HAP-1 (cell line): Measurements from ENCODE around the gene CCDC192.

Source experiments
- DNase-seq, 2 experiments: peaks; one replicate each; pipeline ENCODE4 v3.0.0-alpha.2; 2016 to 2020; ENCODE audit warnings: low spot score in 2 of 2
- H3K27me3 ChIP-seq: fragments of 250-450 bp; sonication (Bioruptor Pico); 2 replicates; pipeline ENCODE4 v1.5.1; 2020; ENCODE audit warnings: low read depth, mild to moderate bottlenecking, moderate library complexity
- H3K36me3 ChIP-seq: fragments of 250-450 bp; sonication (Bioruptor Pico); replicated peaks from 2 replicates; pipeline ENCODE4 v1.5.1; 2020; ENCODE audit warnings: mild to moderate bottlenecking
- H3K4me1 ChIP-seq: fragments of 250-450 bp; sonication (Bioruptor Pico); 2 replicates; pipeline ENCODE4 v1.5.1; 2020; ENCODE audit warnings: mild to moderate bottlenecking
- H3K4me3 ChIP-seq: fragments of 250-450 bp; sonication (Bioruptor Pico); 2 replicates; pipeline ENCODE4 v1.5.1; 2020; ENCODE audit warnings: mild to moderate bottlenecking, moderate library complexity
- H3K9me3 ChIP-seq: fragments of 250-450 bp; sonication (Bioruptor Pico); 2 replicates; pipeline ENCODE4 v1.5.1; 2020; ENCODE audit warnings: mild to moderate bottlenecking, moderate library complexity
- in situ Hi-C: fragments of 300-500 bp; cut with MboI; formaldehyde crosslinking; loops from 3 replicates; pipeline ENCODE4 v1.14.3; 2020; ENCODE audit warnings: low sequenced_read_pairs, inconsistent platforms, mixed read lengths

Gene CCDC192

DNA sequence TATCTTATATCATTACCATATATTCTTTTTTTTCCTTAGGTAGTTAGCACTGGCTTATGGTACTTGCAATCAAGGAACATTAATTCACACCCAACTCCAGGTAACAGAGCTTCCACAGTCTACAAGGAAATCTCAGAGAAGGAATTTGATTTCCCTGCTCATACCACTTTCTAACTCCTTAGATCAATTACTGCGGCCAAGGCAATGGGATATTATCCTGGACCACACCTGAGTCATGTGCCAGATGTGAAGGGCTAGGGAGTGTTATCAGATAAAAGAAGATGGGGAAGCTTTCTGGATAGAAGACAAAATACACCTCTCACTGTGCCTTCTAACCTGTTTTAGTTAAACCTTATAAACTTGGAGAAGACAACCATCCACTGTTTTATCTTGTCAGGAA lies 181.2 kb downstream of the CCDC192 start:
- Histone ChIP-seq H3K36me3 (no peaks in the 10 kb centered on the region), H3K9me3 (no peaks in the 10 kb centered on the region), H3K4me3 (no peak overlapping the region), H3K27me3 (0 out of 2 replicates have a peak, but pooled peaks cover 2% of the 10 kb centered on the region), H3K4me1 (no peaks in the 10 kb centered on the region)
- DNase-seq, result no peak
- in situ Hi-C loops, result no loop called here

DNA sequence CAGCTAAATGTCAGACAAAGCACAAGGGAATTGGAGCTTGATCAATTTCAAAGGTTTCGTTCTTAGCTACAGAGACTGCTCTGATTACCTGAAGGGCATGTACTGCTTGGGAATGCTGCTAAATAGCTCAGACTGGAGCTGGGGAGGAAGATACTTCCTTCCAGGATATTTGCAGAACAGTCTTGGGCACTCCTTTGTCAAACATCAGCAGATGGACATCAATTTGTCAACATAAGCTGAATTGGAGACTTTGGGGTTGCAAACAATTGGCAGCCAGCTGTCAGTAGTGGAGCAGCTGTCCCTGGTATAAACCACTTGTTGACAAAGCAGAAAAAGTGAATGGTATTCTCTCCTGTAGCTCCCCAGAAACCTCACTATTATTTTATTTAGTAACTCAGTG lies 182.0 kb downstream of the CCDC192 start:
- in situ Hi-C loops, result no loop called here
- H3K27me3 ChIP-seq, result 0 out of 2 replicates have a peak, but pooled peaks cover 2% of the 10 kb centered on the region
- H3K9me3 ChIP-seq, result no peaks in the 10 kb centered on the region
- H3K36me3 ChIP-seq, result no peaks in the 10 kb centered on the region
- H3K4me1 ChIP-seq, result no peaks in the 10 kb centered on the region
- no peak overlapping the region for H3K4me3 ChIP-seq
- no peak for DNase-seq

DNA sequence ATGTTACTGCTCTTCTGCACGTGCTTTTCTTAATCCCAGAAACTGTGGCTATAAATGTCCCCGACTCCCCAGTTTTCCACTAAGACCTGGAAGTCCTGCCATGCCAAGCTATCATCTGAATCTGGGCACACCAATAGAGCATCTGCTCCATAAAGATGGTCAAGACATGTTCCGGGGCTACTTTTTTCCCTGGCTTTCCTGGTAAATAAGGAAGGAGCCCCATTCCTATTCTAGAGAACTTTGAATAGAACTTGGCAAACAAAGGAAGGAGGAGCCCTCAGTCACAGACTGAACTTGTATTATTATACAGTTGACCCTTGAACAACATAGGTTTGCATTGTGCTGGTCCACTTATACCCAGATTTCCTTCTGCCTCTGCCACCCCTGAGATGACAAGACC lies 182.9 kb downstream of the CCDC192 start:
- H3K9me3 ChIP-seq, result no peaks in the 10 kb centered on the region
- H3K27me3 ChIP-seq, result 0 out of 2 replicates have a peak, but pooled peaks cover 2% of the 10 kb centered on the region
- no peak overlapping the region for H3K4me3 ChIP-seq
- in situ Hi-C loops, result no loop called here
- no peaks in the 10 kb centered on the region for H3K4me1 ChIP-seq
- DNase-seq, result no peak
- H3K36me3 ChIP-seq, result no peaks in the 10 kb centered on the region

DNA sequence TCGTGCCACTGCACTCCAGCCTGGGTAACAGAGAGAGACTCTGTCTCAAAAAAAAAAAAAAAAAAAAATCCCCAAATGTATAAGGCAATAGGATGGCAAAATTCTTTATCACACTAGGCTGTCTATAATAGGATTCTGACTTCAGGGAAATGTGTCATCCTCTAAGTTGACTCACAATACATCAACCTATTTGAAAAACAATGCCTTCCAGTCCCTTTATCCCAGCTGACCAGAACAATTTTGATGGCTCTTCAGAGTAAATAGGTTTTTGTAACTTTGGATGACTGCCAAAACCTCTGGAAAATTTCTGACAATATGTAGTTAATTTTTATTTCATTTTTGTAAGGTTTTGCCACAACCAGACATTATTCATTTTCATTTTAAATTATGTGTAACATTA lies 184.1 kb downstream of the CCDC192 start:
- no peaks in the 10 kb centered on the region for H3K4me1 ChIP-seq
- in situ Hi-C loops, result no loop called here
- H3K9me3 ChIP-seq, result no peaks in the 10 kb centered on the region
- 0 out of 2 replicates have a peak, but pooled peaks cover 2% of the 10 kb centered on the region for H3K27me3 ChIP-seq
- DNase-seq, result no peak
- no peaks in the 10 kb centered on the region for H3K36me3 ChIP-seq
- no peak overlapping the region for H3K4me3 ChIP-seq

DNA sequence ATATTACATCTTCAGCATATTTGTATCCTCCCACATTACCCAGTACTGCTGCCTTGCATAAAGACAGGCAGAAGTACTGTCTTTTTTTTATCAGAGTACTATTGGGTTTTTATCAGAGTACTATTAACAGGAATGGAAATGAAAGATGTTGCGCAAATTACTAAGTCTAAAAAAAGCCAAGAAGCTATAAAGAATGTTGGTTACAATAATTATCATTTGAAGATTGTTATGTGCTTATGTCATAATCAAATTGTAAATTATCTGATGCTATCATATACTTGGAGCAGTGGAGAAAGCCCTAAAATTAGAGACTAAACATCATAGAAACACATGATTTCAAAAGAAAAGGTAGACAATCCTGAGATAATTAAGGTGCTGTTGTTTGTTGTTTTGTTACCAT lies 188.8 kb downstream of the CCDC192 start:
- in situ Hi-C loops, result no loop called here
- H3K4me3 ChIP-seq, result no peak overlapping the region
- peaks cover 22% of the 10 kb centered on the region for H3K4me1 ChIP-seq
- no peaks in the 10 kb centered on the region for H3K36me3 ChIP-seq
- DNase-seq, result no peak
- H3K27me3 ChIP-seq, result no peaks in the 10 kb centered on the region
- H3K9me3 ChIP-seq, result no peaks in the 10 kb centered on the region

DNA sequence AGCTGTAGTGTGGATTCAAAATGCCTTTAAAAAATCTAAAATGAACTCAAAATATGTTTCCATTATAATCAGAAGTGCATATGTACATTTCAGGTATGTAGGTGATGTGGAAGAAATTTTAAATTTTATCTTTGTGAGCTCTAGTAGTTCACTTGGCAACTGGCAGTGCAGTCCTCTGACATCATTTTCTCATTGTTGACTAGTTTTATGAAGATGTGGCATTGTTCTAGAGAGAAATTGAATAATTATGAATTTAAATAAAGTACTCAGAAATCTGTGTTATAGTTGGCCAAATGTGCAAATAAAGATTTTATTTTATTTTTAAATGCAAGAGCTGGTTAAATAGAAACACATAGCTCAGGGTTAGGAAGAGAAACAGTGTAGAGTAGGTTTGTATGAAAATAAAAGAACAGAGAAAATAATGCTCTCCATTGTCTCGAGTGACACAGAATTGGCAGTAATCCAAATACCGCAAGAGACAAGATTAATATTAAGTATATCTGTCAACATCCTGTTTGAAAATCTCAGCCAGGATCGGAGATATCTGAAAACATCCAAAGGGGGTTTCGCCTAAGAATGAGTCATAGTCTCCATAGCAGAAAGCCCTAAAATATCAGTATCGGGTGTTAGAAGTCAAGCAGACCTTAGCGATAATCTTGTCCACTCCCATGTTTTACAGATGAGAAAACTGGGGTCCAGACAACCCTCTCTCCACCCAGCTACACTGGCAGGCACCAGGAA lies 189.4 kb downstream of the CCDC192 start:
- peak in 1 of 2 experiments; percentile 39 for DNase-seq
- H3K36me3 ChIP-seq, result no peaks in the 10 kb centered on the region
- H3K27me3 ChIP-seq, result no peaks in the 10 kb centered on the region
- no peaks in the 10 kb centered on the region for H3K9me3 ChIP-seq
- peaks cover 22% of the 10 kb centered on the region for H3K4me1 ChIP-seq
- in situ Hi-C loops, result no loop called here
- H3K4me3 ChIP-seq, result no peak overlapping the region

DNA sequence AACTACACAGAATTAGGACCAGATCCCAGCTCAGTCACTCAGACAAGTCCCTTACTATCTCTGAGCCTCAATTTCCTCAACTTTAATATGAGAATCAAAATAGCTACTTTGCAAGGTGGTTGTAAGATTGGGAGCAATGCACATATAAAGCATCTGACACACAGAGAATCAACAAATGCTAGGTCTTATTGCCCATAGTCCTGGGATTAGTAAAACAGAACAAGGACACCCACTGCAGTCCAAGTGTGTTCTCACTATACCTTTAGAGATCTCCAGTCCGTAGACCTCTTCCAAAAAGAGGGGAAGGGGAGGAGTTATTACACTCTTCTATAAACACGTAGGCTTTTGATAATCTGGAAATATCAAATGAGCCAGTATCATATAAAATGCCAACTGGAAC lies 190.0 kb downstream of the CCDC192 start:
- no peaks in the 10 kb centered on the region for H3K9me3 ChIP-seq
- no peaks in the 10 kb centered on the region for H3K27me3 ChIP-seq
- H3K4me1 ChIP-seq, result peaks cover 22% of the 10 kb centered on the region
- in situ Hi-C loops, result no loop called here
- DNase-seq, result no peak
- no peak overlapping the region for H3K4me3 ChIP-seq
- no peaks in the 10 kb centered on the region for H3K36me3 ChIP-seq

DNA sequence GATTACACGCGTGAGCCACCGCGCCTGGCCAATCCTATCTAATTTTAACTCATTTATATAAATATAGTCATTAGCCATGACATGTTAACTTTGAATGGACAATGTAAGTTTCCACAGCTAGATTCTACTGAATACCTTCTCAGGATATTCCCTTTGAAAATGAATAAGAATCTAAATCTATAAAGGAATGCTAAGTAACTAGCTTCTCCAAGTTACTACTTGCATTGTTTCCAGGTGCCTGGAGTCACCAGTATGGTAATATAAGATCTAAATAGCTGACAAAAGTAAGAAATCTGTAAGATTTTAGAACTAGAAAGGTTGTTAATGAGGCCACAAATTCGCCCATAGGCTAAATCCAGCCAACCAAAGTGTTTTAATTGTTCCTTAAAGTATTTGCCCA lies 191.3 kb downstream of the CCDC192 start:
- peak; percentile 35 to 92 for DNase-seq
- Histone ChIP-seq H3K36me3 (no peaks in the 10 kb centered on the region), H3K9me3 (no peaks in the 10 kb centered on the region), H3K4me3 (no peak overlapping the region), H3K27me3 (no peaks in the 10 kb centered on the region), H3K4me1 (peaks cover 22% of the 10 kb centered on the region)
- in situ Hi-C loops, result no loop called here

DNA sequence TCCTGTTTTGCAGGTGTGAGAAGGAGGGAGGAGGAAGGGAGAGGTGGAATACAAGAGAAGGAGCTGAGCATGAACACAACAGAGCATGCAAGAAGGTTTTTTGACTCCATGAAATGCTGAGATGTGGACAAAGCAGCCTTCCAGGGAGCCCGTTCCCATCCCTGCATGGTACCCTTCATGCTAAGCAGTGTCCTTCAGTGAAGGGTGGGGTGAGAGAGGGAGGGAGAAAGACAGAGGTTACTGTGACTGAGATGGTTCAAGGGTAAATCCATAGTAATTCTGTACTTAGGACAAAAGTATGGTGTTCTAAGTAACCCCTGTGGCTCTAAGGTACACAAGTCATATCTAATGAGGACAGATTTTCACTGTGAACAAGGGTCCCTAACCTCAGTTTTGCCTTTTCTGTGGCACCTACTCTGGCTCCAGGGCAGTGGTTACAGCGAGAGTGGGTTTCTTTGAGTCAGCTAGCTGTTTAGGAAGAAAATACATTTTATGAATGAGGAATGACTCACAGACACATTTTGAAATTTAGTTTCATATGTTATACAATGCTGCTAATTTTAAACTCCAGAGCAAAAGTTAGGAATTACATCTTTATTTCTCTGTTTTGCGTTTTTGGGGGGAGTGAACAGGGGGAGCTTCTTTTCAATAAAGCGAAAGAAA lies 195.5 kb downstream of the CCDC192 start:
- H3K4me3 ChIP-seq, result no peak overlapping the region
- no peak for DNase-seq
- H3K9me3 ChIP-seq, result no peaks in the 10 kb centered on the region
- H3K36me3 ChIP-seq, result no peaks in the 10 kb centered on the region
- peaks cover 9% of the 10 kb centered on the region for H3K4me1 ChIP-seq
- no peaks in the 10 kb centered on the region for H3K27me3 ChIP-seq
- in situ Hi-C loops, result no loop called here

DNA sequence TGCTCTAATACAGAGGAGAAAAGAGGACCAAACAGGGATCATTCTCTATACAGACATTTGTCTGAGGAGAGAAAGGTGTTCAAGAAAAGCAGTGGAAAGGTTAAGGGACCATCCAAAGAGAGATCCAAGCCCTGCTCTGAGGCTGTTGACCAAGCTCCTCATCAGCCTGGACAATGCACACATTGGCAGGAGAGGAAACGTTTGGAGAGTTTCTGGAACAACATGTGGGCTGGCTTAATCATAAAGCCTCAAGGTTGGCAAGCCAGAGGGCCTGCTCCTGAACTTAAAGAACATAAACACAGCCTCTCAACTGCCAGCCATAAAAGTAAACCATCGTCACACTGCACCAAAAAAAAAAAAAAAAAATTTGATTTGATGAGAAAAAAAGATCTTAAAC lies 196.0 kb downstream of the CCDC192 start:
- in situ Hi-C loops, result no loop called here

DNA sequence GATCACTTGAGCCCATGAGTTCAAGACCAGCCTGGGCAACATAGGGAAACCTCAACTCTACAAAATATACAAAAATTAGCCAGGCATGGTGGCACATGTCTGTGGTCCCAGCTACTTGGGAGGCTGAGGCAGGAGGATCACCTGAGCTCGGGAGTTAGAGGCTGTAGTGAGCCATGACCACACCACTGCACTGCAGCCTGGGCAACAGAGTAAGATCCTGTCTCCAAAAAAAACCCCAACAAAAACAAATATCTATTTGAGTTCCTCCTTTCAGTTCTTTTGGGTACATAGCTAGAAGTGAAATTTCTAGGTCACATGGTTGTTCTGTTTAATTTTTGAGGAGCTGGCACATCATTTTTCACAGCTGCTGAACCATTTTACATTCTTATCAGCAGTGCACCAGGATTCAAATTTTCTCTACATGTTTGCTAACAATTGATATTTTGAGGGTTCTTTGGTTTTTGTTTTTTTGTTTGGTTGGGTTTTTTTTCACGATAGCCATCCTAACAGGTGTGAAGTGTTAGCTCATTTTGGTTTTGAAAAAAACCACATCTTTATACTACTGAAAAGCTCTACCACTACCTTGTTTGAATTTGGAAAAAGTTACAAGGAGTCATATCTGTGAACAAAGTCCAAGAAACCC lies 203.5 kb downstream of the CCDC192 start:
- in situ Hi-C loops, result no loop called here
- no peak overlapping the region for H3K4me3 ChIP-seq
- H3K4me1 ChIP-seq, result no peaks in the 10 kb centered on the region

More for the DNA sequence above, 196.0 kb downstream of the CCDC192 start:
- Histone ChIP-seq H3K4me1 (peaks cover 6% of the 10 kb centered on the region), H3K4me3 (no peak overlapping the region), H3K9me3 (no peaks in the 10 kb centered on the region), H3K36me3 (no peaks in the 10 kb centered on the region), H3K27me3 (no peaks in the 10 kb centered on the region)
- no peak for DNase-seq

DNA sequence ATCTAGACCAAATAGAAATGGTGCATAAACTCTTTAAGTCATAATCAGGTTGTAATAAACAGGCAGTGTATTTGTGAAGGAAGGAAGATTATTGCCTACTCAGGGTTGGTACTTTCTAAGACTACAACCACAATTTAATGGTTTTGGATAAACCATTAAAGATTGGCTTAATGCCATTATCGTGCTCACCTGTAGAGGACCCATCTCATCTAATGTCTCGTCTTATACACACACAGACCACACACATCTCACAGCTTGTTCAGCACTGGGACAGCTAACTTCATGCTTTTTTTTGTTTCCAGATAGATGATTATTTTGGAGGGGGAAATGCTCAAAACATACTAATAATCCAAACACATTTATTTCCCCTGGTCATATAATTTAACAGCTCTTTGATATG lies 204.7 kb downstream of the CCDC192 start:
- in situ Hi-C loops, result no loop called here
- H3K4me3 ChIP-seq, result no peak overlapping the region

More for the DNA sequence above, 203.5 kb downstream of the CCDC192 start:
- no peak for DNase-seq
- Histone ChIP-seq H3K27me3 (no peaks in the 10 kb centered on the region; the same call in 1 of the 2 replicates), H3K36me3 (no peaks in the 10 kb centered on the region), H3K9me3 (no peaks in the 10 kb centered on the region)

DNA sequence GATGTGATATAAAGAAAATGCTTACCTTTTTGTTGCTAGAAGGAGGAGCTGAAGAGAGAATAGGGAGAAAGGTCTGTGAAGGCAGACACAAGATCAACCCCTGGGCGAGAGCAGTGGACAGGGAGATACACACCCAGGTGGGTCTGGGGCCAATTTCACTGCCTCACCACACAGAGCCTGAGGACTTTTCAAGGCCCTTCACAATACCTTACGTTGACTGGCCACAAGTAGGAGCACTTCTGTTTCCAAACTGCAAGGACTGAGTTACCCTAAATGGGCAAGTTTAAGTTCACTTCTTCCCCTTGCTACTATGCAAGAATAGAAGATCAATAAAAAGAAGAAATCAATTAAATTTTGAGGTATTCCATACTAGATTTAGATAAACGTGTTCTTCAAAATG lies 205.9 kb downstream of the CCDC192 start:
- H3K4me1 ChIP-seq, result no peaks in the 10 kb centered on the region
- no peaks in the 10 kb centered on the region for H3K36me3 ChIP-seq
- in situ Hi-C loops, result no loop called here
- DNase-seq, result peak; percentile 38 to 50
- H3K9me3 ChIP-seq, result no peaks in the 10 kb centered on the region
- no peak overlapping the region for H3K4me3 ChIP-seq
- H3K27me3 ChIP-seq, result no peaks in the 10 kb centered on the region; the same call in 1 of the 2 replicates

More for the DNA sequence above, 204.7 kb downstream of the CCDC192 start:
- no peaks in the 10 kb centered on the region for H3K36me3 ChIP-seq
- DNase-seq, result no peak
- H3K27me3 ChIP-seq, result no peaks in the 10 kb centered on the region; the same call in 1 of the 2 replicates
- no peaks in the 10 kb centered on the region for H3K9me3 ChIP-seq
- no peaks in the 10 kb centered on the region for H3K4me1 ChIP-seq

DNA sequence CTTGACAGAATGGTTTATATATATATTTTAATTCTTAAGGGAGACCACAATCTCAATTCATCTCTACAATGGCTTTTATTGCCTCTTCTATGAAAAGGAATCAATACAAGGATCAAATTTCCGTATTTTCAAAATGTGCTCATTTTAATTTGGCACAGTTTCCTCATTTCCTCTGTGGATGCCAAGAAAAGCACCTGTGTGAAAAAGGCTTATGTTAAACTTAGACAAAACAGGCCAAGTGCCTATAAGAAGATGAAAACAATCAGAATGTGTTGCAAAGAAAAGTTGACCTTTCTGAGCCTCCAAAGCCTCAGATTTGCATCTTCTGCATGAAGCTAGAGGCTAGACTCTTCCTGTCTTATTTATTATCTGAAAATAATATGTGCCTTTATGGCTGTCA lies 206.6 kb downstream of the CCDC192 start:
- in situ Hi-C loops, result no loop called here
- Histone ChIP-seq H3K4me3 (no peak overlapping the region), H3K36me3 (no peaks in the 10 kb centered on the region), H3K4me1 (no peaks in the 10 kb centered on the region), H3K27me3 (no peaks in the 10 kb centered on the region; the same call in none of the 2 replicates), H3K9me3 (no peaks in the 10 kb centered on the region)
- no peak for DNase-seq
